ENCODE data around the gene CEP85L. TPM values are rescaled to one million over a fixed set of nuclear protein-coding genes. Genes with fewer than 3 reads are reported as not detected.

CEP85L gene
- total and polyA plus RNA-seq, 2 of the 13 experiments (the other 11 are each of a cell fraction or from before 2014, with no cell fraction given) = 0.44 to 1.7 TPM

DNA sequence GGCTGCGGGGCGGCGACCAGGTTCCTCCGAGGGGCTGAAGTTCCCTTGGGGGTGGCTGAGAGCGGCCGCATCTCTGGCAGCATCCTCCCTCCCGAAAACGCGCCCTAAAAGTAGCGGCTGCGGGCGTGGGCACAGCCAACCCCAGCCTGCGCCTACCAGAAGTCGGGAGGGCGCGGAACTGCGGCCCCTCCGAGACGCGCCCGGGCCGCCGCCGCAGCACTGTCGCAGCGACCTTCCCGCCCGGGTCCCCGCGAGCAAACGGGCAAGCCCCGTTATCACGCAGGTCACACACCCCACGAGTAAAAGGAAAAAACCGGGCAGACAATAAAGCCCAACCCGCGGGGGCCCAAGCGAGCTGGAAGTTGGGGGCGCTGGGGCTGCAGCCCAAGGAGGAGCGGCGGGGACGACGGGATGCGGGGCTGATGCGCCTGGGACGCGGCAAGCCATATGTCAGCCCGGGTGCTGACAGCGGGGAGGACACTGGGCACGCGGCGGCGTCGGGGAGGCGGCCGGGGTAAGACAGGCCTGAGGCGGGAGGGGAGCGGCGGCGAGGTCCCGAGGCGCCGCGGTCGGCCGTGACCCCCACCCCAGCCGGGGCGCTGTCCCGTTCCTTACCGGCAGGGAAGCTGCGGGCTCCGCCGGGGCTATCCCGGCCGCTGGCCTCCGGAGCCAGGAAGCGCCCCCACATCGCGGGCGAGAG, 659 bp downstream of the CEP85L start (continued):
- TF ChIP-seq, protein P1, sequence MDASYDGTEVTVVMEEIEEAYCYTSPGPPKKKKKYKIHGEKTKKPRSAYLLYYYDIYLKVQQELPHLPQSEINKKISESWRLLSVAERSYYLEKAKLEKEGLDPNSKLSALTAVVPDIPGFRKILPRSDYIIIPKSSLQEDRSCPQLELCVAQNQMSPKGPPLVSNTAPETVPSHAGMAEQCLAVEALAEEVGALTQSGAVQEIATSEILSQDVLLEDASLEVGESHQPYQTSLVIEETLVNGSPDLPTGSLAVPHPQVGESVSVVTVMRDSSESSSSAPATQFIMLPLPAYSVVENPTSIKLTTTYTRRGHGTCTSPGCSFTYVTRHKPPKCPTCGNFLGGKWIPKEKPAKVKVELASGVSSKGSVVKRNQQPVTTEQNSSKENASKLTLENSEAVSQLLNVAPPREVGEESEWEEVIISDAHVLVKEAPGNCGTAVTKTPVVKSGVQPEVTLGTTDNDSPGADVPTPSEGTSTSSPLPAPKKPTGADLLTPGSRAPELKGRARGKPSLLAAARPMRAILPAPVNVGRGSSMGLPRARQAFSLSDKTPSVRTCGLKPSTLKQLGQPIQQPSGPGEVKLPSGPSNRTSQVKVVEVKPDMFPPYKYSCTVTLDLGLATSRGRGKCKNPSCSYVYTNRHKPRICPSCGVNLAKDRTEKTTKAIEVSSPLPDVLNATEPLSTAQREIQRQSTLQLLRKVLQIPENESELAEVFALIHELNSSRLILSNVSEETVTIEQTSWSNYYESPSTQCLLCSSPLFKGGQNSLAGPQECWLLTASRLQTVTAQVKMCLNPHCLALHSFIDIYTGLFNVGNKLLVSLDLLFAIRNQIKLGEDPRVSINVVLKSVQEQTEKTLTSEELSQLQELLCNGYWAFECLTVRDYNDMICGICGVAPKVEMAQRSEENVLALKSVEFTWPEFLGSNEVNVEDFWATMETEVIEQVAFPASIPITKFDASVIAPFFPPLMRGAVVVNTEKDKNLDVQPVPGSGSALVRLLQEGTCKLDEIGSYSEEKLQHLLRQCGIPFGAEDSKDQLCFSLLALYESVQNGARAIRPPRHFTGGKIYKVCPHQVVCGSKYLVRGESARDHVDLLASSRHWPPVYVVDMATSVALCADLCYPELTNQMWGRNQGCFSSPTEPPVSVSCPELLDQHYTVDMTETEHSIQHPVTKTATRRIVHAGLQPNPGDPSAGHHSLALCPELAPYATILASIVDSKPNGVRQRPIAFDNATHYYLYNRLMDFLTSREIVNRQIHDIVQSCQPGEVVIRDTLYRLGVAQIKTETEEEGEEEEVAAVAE (CRISPR knock-in tag; IDR thresholded peaks at IDR 0.05; ENCODE audit: borderline replicate concordance) = no peak
- TF ChIP-seq, protein P2, sequence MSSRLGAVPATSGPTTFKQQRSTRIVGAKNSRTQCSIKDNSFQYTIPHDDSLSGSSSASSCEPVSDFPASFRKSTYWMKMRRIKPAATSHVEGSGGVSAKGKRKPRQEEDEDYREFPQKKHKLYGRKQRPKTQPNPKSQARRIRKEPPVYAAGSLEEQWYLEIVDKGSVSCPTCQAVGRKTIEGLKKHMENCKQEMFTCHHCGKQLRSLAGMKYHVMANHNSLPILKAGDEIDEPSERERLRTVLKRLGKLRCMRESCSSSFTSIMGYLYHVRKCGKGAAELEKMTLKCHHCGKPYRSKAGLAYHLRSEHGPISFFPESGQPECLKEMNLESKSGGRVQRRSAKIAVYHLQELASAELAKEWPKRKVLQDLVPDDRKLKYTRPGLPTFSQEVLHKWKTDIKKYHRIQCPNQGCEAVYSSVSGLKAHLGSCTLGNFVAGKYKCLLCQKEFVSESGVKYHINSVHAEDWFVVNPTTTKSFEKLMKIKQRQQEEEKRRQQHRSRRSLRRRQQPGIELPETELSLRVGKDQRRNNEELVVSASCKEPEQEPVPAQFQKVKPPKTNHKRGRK (CRISPR knock-in tag; IDR thresholded peaks at IDR 0.05) = no peak
- TF ChIP-seq SNAPC2 (CRISPR knock-in tag; IDR thresholded peaks at IDR 0.05) = no peak
- TF ChIP-seq TAF15 (IDR thresholded peaks at IDR 0.05; ENCODE audit: low read depth, low read length, poor library complexity, severe bottlenecking) = peak; percentile 30
- no peak for TF ChIP-seq NFYB (CRISPR knock-in tag; IDR thresholded peaks at IDR 0.05)
- 0 out of 2 replicates have a peak, but pooled peaks have one; percentile 68 for TF ChIP-seq ZNF564 (CRISPR knock-in tag; IDR thresholded peaks at IDR 0.05)
- TF ChIP-seq, protein P3, sequence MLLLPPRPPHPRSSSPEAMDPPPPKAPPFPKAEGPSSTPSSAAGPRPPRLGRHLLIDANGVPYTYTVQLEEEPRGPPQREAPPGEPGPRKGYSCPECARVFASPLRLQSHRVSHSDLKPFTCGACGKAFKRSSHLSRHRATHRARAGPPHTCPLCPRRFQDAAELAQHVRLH (CRISPR knock-in tag; IDR thresholded peaks at IDR 0.05; ENCODE audit: borderline replicate concordance, low read depth) = no peak
- TF ChIP-seq GFI1 (CRISPR knock-in tag; IDR thresholded peaks at IDR 0.05; ENCODE audit: borderline replicate concordance) = no peak
- TF ChIP-seq POGZ (CRISPR knock-in tag; IDR thresholded peaks at IDR 0.05) = no peak
- no peak for TF ChIP-seq PPARG (CRISPR knock-in tag; conservative IDR thresholded peaks at IDR 0.05)
- no peak for TF ChIP-seq PAF1 (CRISPR knock-in tag; IDR thresholded peaks at IDR 0.05)
- TF ChIP-seq TBX2 (CRISPR knock-in tag; IDR thresholded peaks at IDR 0.05; ENCODE audit: borderline replicate concordance) = no peak
- no peak for TF ChIP-seq PHF20 (CRISPR knock-in tag; IDR thresholded peaks at IDR 0.05)
- TF ChIP-seq, protein P4, sequence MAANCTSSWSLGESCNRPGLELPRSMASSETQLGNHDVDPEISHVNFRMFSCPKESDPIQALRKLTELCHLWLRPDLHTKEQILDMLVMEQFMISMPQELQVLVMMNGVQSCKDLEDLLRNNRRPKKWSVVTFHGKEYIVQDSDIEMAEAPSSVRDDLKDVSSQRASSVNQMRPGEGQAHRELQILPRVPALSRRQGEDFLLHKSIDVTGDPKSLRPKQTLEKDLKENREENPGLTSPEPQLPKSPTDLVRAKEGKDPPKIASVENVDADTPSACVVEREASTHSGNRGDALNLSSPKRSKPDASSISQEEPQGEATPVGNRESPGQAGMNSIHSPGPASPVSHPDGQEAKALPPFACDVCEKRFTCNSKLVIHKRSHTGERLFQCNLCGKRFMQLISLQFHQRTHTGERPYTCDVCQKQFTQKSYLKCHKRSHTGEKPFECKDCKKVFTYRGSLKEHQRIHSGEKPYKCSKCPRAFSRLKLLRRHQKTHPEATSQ (CRISPR knock-in tag; IDR thresholded peaks at IDR 0.05; ENCODE audit: borderline replicate concordance) = no peak
- TF ChIP-seq TBL1XR1 (IDR thresholded peaks at IDR 0.05; ENCODE audit: borderline replicate concordance, low read length, partially characterized antibody) = no peak
- TF ChIP-seq TOE1 (CRISPR knock-in tag; IDR thresholded peaks at IDR 0.05) = no peak
- TF ChIP-seq ZNF143 (CRISPR knock-in tag; IDR thresholded peaks at IDR 0.05) = no peak; the same call in 1 of the 2 replicates
- TF ChIP-seq ZSCAN25 (CRISPR knock-in tag; IDR thresholded peaks at IDR 0.05) = no peak
- TF ChIP-seq ZFYVE20 (CRISPR knock-in tag; IDR thresholded peaks at IDR 0.05; ENCODE audit: borderline replicate concordance, low read depth) = 0 out of 2 replicates have a peak, but pooled peaks have one; percentile 33
- TF ChIP-seq MAFK (conservative IDR thresholded peaks at IDR 0.05 in 1 of 2, IDR thresholded peaks at IDR 0.05 in 1 of 2; ENCODE audit: low read length in 2 of 2) = no peak
- TF ChIP-seq ZNF598 (CRISPR knock-in tag; IDR thresholded peaks at IDR 0.05; ENCODE audit: borderline replicate concordance) = 0 out of 2 replicates have a peak, but pooled peaks have one; percentile 14

Data from HepG2 (cell line).